IMR-90 (cell line): ENCODE results near the gene ARHGEF26. TPM values are rescaled to one million over a fixed set of nuclear protein-coding genes. Genes with fewer than 3 reads are reported as not detected.

Source experiments
- ATAC-seq: fragments of 200-7000 bp; cut with Tn5 transposase; 2 replicates; pipeline ENCODE4 v1.9.1; 2020; ENCODE audit warnings: low read depth, mild to moderate bottlenecking, moderate library complexity
- BruUV-seq: library from RNA; stranded (reverse); fragments of 400-500 nt; replicated peaks from 2 replicates; lab custom pipeline; 2021; lab: Mats Ljungman, UMichigan
- CTCF ChIA-PET: fragments of 300-600 bp; formaldehyde crosslinking; extraction: SDS; loops from one replicate; lab custom pipeline; 2021; ENCODE audit warnings: antibody characterized with exemption; lab: Yijun Ruan, JAX
- POLR2A ChIA-PET: fragments of 300-600 bp; sonication (Branson Sonifier 250); formaldehyde crosslinking; loops from one replicate; lab custom pipeline; 2022; ENCODE audit warnings: antibody characterized with exemption; ENCODE audit not compliant: unreplicated experiment; lab: Charles Lee
- DNase-seq: peaks from one replicate; pipeline ENCODE4 v3.0.0; 2013
- H2AFZ ChIP-seq: replicated peaks from 2 replicates; pipeline ENCODE3; 2013; ENCODE audit warnings: low read length, mild to moderate bottlenecking; ENCODE audit not compliant: poor library complexity
- H2AK5ac ChIP-seq: 2 replicates; pipeline ENCODE4 v1.6.1; 2013; ENCODE audit warnings: low read depth, low read length, inconsistent platforms
- H2AK9ac ChIP-seq: replicated peaks from 2 replicates; pipeline ENCODE3; 2013; ENCODE audit warnings: mild to moderate bottlenecking, low read depth, low read length, moderate library complexity; ENCODE audit not compliant: poor library complexity
- H2BK120ac ChIP-seq: 2 replicates; pipeline ENCODE4 v1.6.1; 2013; ENCODE audit warnings: low read depth, low read length, inconsistent platforms
- H2BK15ac ChIP-seq: 3 replicates; pipeline ENCODE4 v1.6.1; 2013; ENCODE audit warnings: low read depth, low read length, inconsistent platforms
- H2BK20ac ChIP-seq: 2 replicates; pipeline ENCODE4 v1.6.1; 2013; ENCODE audit warnings: low read depth, mild to moderate bottlenecking, inconsistent platforms, low read length, moderate library complexity
- H2BK5ac ChIP-seq: 2 replicates; pipeline ENCODE4 v1.6.1; 2013; ENCODE audit warnings: mild to moderate bottlenecking, low read depth, low read length, inconsistent platforms; ENCODE audit not compliant: poor library complexity, severe bottlenecking
- H3K14ac ChIP-seq: replicated peaks from 2 replicates; pipeline ENCODE4 v1.6.1; 2013; ENCODE audit warnings: low read depth, low read length, inconsistent platforms
- H3K18ac ChIP-seq: 2 replicates; pipeline ENCODE4 v1.6.1; 2013; ENCODE audit warnings: low read depth, low read length, control low read depth
- H3K23ac ChIP-seq: 2 replicates; pipeline ENCODE4 v1.6.1; 2013; ENCODE audit warnings: low read depth, low read length, inconsistent platforms
- H3K27ac ChIP-seq: 2 replicates; pipeline ENCODE4 v1.5.1; 2013; ENCODE audit warnings: mild to moderate bottlenecking, control low read depth, low read length; ENCODE audit not compliant: insufficient read depth
- H3K27me3 ChIP-seq: 2 replicates; pipeline ENCODE4 v1.6.1; 2013; ENCODE audit warnings: low read length; ENCODE audit not compliant: control insufficient read depth, insufficient read depth
- H3K36me3 ChIP-seq: 2 replicates; pipeline ENCODE4 v1.6.1; 2013; ENCODE audit warnings: low read length, mixed read lengths; ENCODE audit not compliant: control insufficient read depth, insufficient read depth
- H3K4ac ChIP-seq: 2 replicates; pipeline ENCODE4 v1.6.1; 2013; ENCODE audit warnings: low read depth, low read length, inconsistent platforms
- H3K4me1 ChIP-seq: 2 replicates; pipeline ENCODE4 v1.6.1; 2013; ENCODE audit warnings: low read length, mixed read lengths; ENCODE audit not compliant: control insufficient read depth, insufficient read depth
- H3K4me2 ChIP-seq: 2 replicates; pipeline ENCODE4 v1.6.1; 2013; ENCODE audit warnings: low read depth, mild to moderate bottlenecking, control low read depth, low read length, moderate library complexity
- H3K4me3 ChIP-seq: 2 replicates; pipeline ENCODE4 v1.5.1; 2013; ENCODE audit warnings: low read depth, mild to moderate bottlenecking, control low read depth, low read length, moderate library complexity; ENCODE audit not compliant: insufficient read depth
- H3K56ac ChIP-seq: 2 replicates; pipeline ENCODE4 v1.6.1; 2013; ENCODE audit warnings: low read length, inconsistent platforms; ENCODE audit not compliant: insufficient read depth; ENCODE audit errors: extremely low read depth
- H3K79me1 ChIP-seq, 2 experiments: 2 replicates each; pipeline ENCODE4 v1.6.1; 2013; ENCODE audit warnings: low read length in 2 of 2, inconsistent platforms in 1 of 2, low read depth in 1 of 2
- H3K9ac ChIP-seq: 2 replicates; pipeline ENCODE4 v1.6.1; 2013; ENCODE audit warnings: low read depth, low read length, control low read depth
- H3K9me1 ChIP-seq: 2 replicates; pipeline ENCODE4 v1.6.1; 2013; ENCODE audit warnings: low read length, inconsistent platforms; ENCODE audit not compliant: insufficient read depth
- H3K9me3 ChIP-seq: 2 replicates; pipeline ENCODE4 v1.6.1; 2013; ENCODE audit warnings: low read length; ENCODE audit not compliant: control insufficient read depth, insufficient read depth
- H4K20me1 ChIP-seq: 2 replicates; pipeline ENCODE4 v1.6.1; 2013; ENCODE audit warnings: low read length, inconsistent platforms; ENCODE audit not compliant: insufficient read depth
- H4K5ac ChIP-seq: 2 replicates; pipeline ENCODE4 v1.6.1; 2013; ENCODE audit warnings: mild to moderate bottlenecking, low read depth, low read length, control low read depth
- H4K8ac ChIP-seq, 2 experiments: 2 replicates each; pipeline ENCODE4 v1.6.1; 2013; ENCODE audit warnings: low read depth in 2 of 2, low read length in 2 of 2, control low read depth in 1 of 2, inconsistent platforms in 1 of 2
- H4K91ac ChIP-seq: 2 replicates; pipeline ENCODE4 v1.6.1; 2013; ENCODE audit warnings: low read depth, low read length, inconsistent platforms; ENCODE audit not compliant: insufficient read depth
- CEBPB ChIP-seq: IDR thresholded peaks from 2 replicates; pipeline ENCODE4 v1.6.1; 2012; ENCODE audit warnings: low read depth, low read length, improper control_type of control experiment
- MAFK ChIP-seq: IDR thresholded peaks from 2 replicates; pipeline ENCODE4 v1.6.1; 2012; ENCODE audit warnings: low read depth, low read length, improper control_type of control experiment
- MAZ ChIP-seq: IDR thresholded peaks from 2 replicates; pipeline ENCODE4 v1.6.1; 2012; ENCODE audit warnings: low read depth, mild to moderate bottlenecking, low read length, improper control_type of control experiment, moderate library complexity, borderline replicate concordance
- NFE2L2 ChIP-seq: fragments of 150-350 bp; IDR thresholded peaks from 2 replicates; pipeline ENCODE4 v1.6.1; 2016; ENCODE audit warnings: low read depth, mild to moderate bottlenecking, low read length
- RCOR1 ChIP-seq: IDR thresholded peaks from 2 replicates; pipeline ENCODE4 v1.6.1; 2012; ENCODE audit warnings: mild to moderate bottlenecking, low read length, improper control_type of control experiment; ENCODE audit not compliant: insufficient replicate concordance
- RFX5 ChIP-seq: IDR thresholded peaks from 2 replicates; pipeline ENCODE4 v1.8.0; 2012; ENCODE audit warnings: low read depth, mild to moderate bottlenecking, low read length, moderate library complexity
- SMC3 ChIP-seq: fragments of 150-350 bp; IDR thresholded peaks from 2 replicates; pipeline ENCODE4 v1.6.1; 2016; ENCODE audit warnings: low read depth, mild to moderate bottlenecking, antibody characterized with exemption, low read length, moderate library complexity
- USF2 ChIP-seq: fragments of 150-350 bp; IDR thresholded peaks from 2 replicates; pipeline ENCODE4 v1.6.1; 2017; ENCODE audit warnings: mild to moderate bottlenecking, antibody characterized with exemption, low read length, low read depth
- dilution Hi-C: fragments of 300-500 bp; cut with HindIII; formaldehyde crosslinking; loops from one replicate; pipeline ENCODE4 v1.14.3; 2018; ENCODE audit warnings: low sequenced_read_pairs; ENCODE audit not compliant: unreplicated experiment
- in situ Hi-C: fragments of 300-500 bp; cut with MboI; formaldehyde crosslinking; loops from 3 replicates; pipeline ENCODE4 v1.14.3; 2019; ENCODE audit warnings: low sequenced_read_pairs, inconsistent platforms, mixed read lengths
- intact Hi-C: fragments of 100-400 bp; cut with micrococcal nuclease; formaldehyde crosslinking; loops from 2 replicates; pipeline ENCODE4 v1.10.0; 2022
- polyA plus RNA-seq, 3 experiments: library from polyadenylated mRNA; depleted of rRNA; stranded (reverse); fragments of >200 nt; gene quantifications; 2 replicates each; pipeline ENCODE4 v1.2.3, GENCODE V29; 2012; ENCODE audit warnings: low replicate concordance in 1 of 3
- total RNA-seq: library from RNA; depleted of rRNA; stranded (reverse); fragments of >200 nt; gene quantifications from 2 replicates; pipeline ENCODE4 v1.2.3, GENCODE V29; 2012
- TF ChIP-seq, protein P1 (sequence below): fragments of 150-350 bp; IDR thresholded peaks from 2 replicates; pipeline ENCODE4 v1.6.1; 2016; ENCODE audit warnings: low read depth, mild to moderate bottlenecking, low read length, moderate library complexity, borderline replicate concordance

Gene ARHGEF26
- total and polyA plus RNA-seq, 2 of the 4 experiments (the other 2 are of a cell fraction) = 2.0 to 2.3 TPM

- Histone ChIP-seq H3K56ac (no peak overlapping the region), H3K4ac (no peak overlapping the region), H2BK120ac (no peak overlapping the region), H4K5ac (no peak overlapping the region), H3K18ac (no peak overlapping the region), H2AK9ac (no peak overlapping the region), H3K4me1 (no peaks in the 10 kb centered on the region), H4K20me1 (no peaks in the 10 kb centered on the region), H3K4me2 (no peak overlapping the region), H3K79me1 (no peaks in the 10 kb centered on the region), H3K4me3 (no peak overlapping the region), H3K36me3 (no peaks in the 10 kb centered on the region), H3K27ac (no peak overlapping the region), H3K14ac (no peak overlapping the region), H3K9me1 (no peaks in the 10 kb centered on the region), H2AK5ac (no peak overlapping the region), H2BK20ac (no peak overlapping the region), H3K9ac (no peak overlapping the region), H2AFZ (no peak overlapping the region), H3K9me3 (no peaks in the 10 kb centered on the region), H2BK5ac (no peak overlapping the region), H4K8ac (no peak overlapping the region), H4K91ac (no peak overlapping the region), H2BK15ac (no peak overlapping the region), H3K23ac (no peak overlapping the region), H3K27me3 (no peaks in the 10 kb centered on the region)
- intact Hi-C loops (no loop called here), in situ Hi-C loops (no loop called here), dilution Hi-C loops (no loop called here)
- peak; percentile 15 for DNase-seq
- ATAC-seq = no peak
- ChIA-PET POLR2A (no interaction called here), CTCF (no interaction called here)
- TF ChIP-seq MAFK (no peak), NFE2L2 (no peak), SMC3 (no peak), USF2 (no peak), RCOR1 (no peak), MAZ (no peak), CEBPB (no peak), RFX5 (no peak)
- TF ChIP-seq, protein P1, sequence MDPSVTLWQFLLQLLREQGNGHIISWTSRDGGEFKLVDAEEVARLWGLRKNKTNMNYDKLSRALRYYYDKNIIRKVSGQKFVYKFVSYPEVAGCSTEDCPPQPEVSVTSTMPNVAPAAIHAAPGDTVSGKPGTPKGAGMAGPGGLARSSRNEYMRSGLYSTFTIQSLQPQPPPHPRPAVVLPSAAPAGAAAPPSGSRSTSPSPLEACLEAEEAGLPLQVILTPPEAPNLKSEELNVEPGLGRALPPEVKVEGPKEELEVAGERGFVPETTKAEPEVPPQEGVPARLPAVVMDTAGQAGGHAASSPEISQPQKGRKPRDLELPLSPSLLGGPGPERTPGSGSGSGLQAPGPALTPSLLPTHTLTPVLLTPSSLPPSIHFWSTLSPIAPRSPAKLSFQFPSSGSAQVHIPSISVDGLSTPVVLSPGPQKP = no peak
- no TSS peak for BruUV-seq
Measured at GRCh38 chr3:154223519-154223918, 102.3 kb downstream of the ARHGEF26 start.
